Measurements from ENCODE around the gene STT3B. TPM values are rescaled to one million over a fixed set of nuclear protein-coding genes. Genes with fewer than 3 reads are reported as not detected.

Gene STT3B
- total RNA-seq, 6 experiments from 2014 or later: 53.8 to 70.9 (median 65.1) TPM

DNA sequence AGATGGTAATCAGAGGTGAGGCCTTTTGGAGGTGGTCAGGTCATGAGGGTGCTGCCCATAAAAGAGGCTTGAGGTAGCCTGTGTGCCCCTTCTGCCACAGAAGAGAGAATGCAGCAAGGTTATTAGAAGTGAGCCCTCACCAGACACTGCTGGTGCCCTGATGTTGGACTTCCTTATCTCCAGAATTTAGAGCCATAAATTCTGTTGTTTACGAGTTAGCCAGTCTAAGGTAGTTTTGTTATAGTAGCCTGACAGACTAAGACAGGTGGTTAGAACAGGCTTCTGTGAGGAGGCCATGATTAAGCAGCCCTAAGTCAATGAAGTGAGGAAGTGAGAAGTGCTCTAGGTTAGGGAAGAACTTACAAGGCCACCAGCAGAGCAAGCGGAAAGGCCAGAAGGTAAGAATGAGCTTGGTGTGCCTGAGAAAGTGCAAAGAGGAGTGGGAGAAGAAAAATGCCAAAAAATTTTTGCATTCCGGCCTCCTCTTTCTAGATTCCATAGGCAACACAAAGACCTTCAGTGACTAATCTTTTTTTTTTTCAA, 44.2 kb upstream of the STT3B start:
- DNase-seq (no peak), ATAC-seq (no peak)
- Histone ChIP-seq H3K9me3 (no peaks in the 10 kb centered on the region), H3K36me3 (no peaks in the 10 kb centered on the region), H3K4me3 (no peak overlapping the region), H3K27me3 (no peaks in the 10 kb centered on the region), H3K4me1 (no peaks in the 10 kb centered on the region), H3K27ac (no peak overlapping the region)
- intact Hi-C loops (cut with DNase I): no loop called here
- TF ChIP-seq POLR2A (IDR thresholded peaks at IDR 0.05): no peak
- no peak for TF ChIP-seq CTCF (IDR thresholded peaks at IDR 0.05)
- 87% methylated on average over 3 of the region's 3 CpGs for WGBS (ENCODE audit: insufficient coverage, low coverage, low lambda C conversion rate, missing lambda C conversion rate)

DNA sequence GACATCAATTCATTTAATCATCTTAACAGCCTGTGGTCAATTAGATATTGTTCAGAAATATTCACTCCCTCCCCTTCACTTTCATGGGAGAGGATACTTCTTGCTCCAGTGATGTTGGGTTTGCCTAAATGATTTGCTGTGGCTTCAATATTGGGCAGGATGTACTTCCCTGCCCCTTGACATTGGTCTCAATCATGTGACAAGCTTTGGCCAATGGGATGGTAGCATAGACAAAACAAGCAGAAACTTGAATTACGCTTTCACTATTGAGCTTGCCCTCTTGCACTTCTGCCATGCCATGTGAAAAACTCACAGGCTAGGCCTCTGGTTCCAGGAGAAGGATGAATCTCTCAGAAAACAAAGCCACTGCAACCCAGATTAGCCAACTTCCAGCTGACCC, 42.2 kb upstream of the STT3B start:
- Histone ChIP-seq H3K9me3 (no peaks in the 10 kb centered on the region), H3K27me3 (no peaks in the 10 kb centered on the region), H3K4me3 (no peak overlapping the region), H3K36me3 (no peaks in the 10 kb centered on the region), H3K27ac (no peak overlapping the region), H3K4me1 (no peaks in the 10 kb centered on the region)
- WGBS (ENCODE audit: insufficient coverage, low coverage, low lambda C conversion rate, missing lambda C conversion rate): 83% methylated on average over 1 of the region's 1 CpG
- DNase-seq (no peak), ATAC-seq (no peak)
- TF ChIP-seq CTCF (IDR thresholded peaks at IDR 0.05) (no peak), POLR2A (IDR thresholded peaks at IDR 0.05) (no peak)
- intact Hi-C loops (cut with DNase I): no loop called here

GRCh38 chr3:31491660-31492059, 41.1 kb upstream of the STT3B start:
- Histone ChIP-seq H3K36me3 (no peaks in the 10 kb centered on the region), H3K9me3 (no peaks in the 10 kb centered on the region), H3K27me3 (no peaks in the 10 kb centered on the region), H3K4me3 (no peak overlapping the region), H3K4me1 (no peaks in the 10 kb centered on the region), H3K27ac (no peak overlapping the region)
- TF ChIP-seq POLR2A (IDR thresholded peaks at IDR 0.05): no peak
- TF ChIP-seq CTCF (IDR thresholded peaks at IDR 0.05): no peak
- intact Hi-C loops (cut with DNase I): no loop called here
- WGBS (ENCODE audit: insufficient coverage, low coverage, low lambda C conversion rate, missing lambda C conversion rate): 81% methylated on average over 4 of the region's 6 CpGs
- DNase-seq: no peak
- no peak for ATAC-seq

- Histone ChIP-seq H3K4me3 (no peak overlapping the region), H3K27me3 (no peaks in the 10 kb centered on the region), H3K27ac (no peak overlapping the region), H3K4me1 (no peaks in the 10 kb centered on the region), H3K36me3 (no peaks in the 10 kb centered on the region), H3K9me3 (no peaks in the 10 kb centered on the region)
- intact Hi-C loops (cut with DNase I): no loop called here
- ATAC-seq (no peak), DNase-seq (no peak)
- TF ChIP-seq POLR2A (IDR thresholded peaks at IDR 0.05) (no peak), CTCF (IDR thresholded peaks at IDR 0.05) (no peak)
Measured at GRCh38 chr3:31493149-31493548, 39.6 kb upstream of the STT3B start.

Measured in right lobe of liver (tissue), 6 donors.